ENCODE measurements around the gene DCAF15. TPM values are rescaled to one million over a fixed set of nuclear protein-coding genes. Genes with fewer than 3 reads are reported as not detected.
"Not testable (repeated sequence)": the region's sequence is repeated elsewhere in the genome, so short reads cannot be mapped to it uniquely, and the experiment has no call there.

Gene DCAF15
- polyA plus RNA-seq, 3 donors from 2014 or later = 2.4 to 9.4 (median 4.2) TPM

- Mint-ChIP-seq H3K4me3 (no peak overlapping the region), H3K4me1 (peaks cover 0 to 4% of the 10 kb centered on the region in 2 donors), H3K36me3 (peaks cover 14 to 33% (median 23%) of the 10 kb centered on the region in 3 donors), H3K27me3 (ENCODE audit: low read depth in 3 of 3) (peaks cover 0 to 5% (median 0%) of the 10 kb centered on the region in 3 donors), H3K27ac (peak overlapping the region in 5 of 6 donors; percentile 50 to 85 (median 69)), H3K9me3 (no peaks in the 10 kb centered on the region)
- peak; percentile 27 to 31 (median 28) for DNase-seq
These were observed 31.2 kb upstream of the DCAF15 start for GRCh38 chr19:13920940-13921747.

- H3K4me1 Mint-ChIP-seq; H3K9me3 Mint-ChIP-seq; DNase-seq; H3K4me3 Mint-ChIP-seq; H3K27me3 Mint-ChIP-seq (ENCODE audit: low read depth in 3 of 3): not testable (repeated sequence)
- Mint-ChIP-seq H3K27ac (peak overlapping the region in 1 of 6 donors; percentile 45), H3K36me3 (peaks cover 10 to 30% (median 25%) of the 10 kb centered on the region in 3 donors)
These were observed 30.2 kb upstream of the DCAF15 start for GRCh38 chr19:13922118-13922517.

- Mint-ChIP-seq H3K9me3 (no peaks in the 10 kb centered on the region), H3K4me1 (peaks cover 0 to 4% of the 10 kb centered on the region in 2 donors), H3K27ac (no peak overlapping the region), H3K27me3 (ENCODE audit: low read depth in 3 of 3) (peaks cover 0 to 2% (median 0%) of the 10 kb centered on the region in 3 donors), H3K4me3 (no peak overlapping the region), H3K36me3 (peaks cover 14 to 34% (median 28%) of the 10 kb centered on the region in 3 donors)
- no peak for DNase-seq
These were observed 28.9 kb upstream of the DCAF15 start for GRCh38 chr19:13923194-13923987.

DNA sequence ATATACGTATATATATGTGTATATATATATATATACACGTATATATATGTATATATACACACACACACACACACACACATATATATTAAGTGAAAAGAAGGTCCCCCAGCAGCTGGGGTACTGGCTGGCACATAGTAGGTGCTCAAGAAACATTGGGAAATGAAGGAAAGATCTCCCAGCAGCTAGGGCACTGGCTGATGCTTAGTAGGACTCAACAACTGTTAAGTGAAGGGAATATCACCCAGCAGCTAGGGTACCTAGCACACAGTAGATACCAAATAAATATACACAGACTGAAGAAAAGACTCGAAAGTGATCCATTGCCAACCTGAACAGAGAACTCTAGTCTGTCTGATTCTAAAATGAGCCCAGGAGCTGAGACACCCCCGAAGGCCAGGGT lies 26.3 kb upstream of the DCAF15 start:
- peaks cover 14 to 30% (median 27%) of the 10 kb centered on the region in 3 donors for H3K36me3 Mint-ChIP-seq
- H3K4me1 Mint-ChIP-seq = peaks cover 0 to 3% of the 10 kb centered on the region in 2 donors
- no peaks in the 10 kb centered on the region for H3K9me3 Mint-ChIP-seq
- no peak overlapping the region for H3K4me3 Mint-ChIP-seq
- no peak for DNase-seq
- no peak overlapping the region for H3K27ac Mint-ChIP-seq
- H3K27me3 Mint-ChIP-seq (ENCODE audit: low read depth in 3 of 3) = peaks cover 0 to 2% (median 2%) of the 10 kb centered on the region in 3 donors

- peak overlapping the region in 1 of 6 donors; percentile 82 for H3K27ac Mint-ChIP-seq
- H3K36me3 Mint-ChIP-seq = peaks cover 10 to 23% (median 20%) of the 10 kb centered on the region in 3 donors
- H3K9me3 Mint-ChIP-seq = no peaks in the 10 kb centered on the region
- H3K27me3 Mint-ChIP-seq (ENCODE audit: low read depth in 3 of 3) = peaks cover 0 to 2% (median 2%) of the 10 kb centered on the region in 3 donors
- H3K4me3 Mint-ChIP-seq = no peak overlapping the region
- H3K4me1 Mint-ChIP-seq = no peaks in the 10 kb centered on the region
- no peak for DNase-seq
These were observed 25.6 kb upstream of the DCAF15 start for GRCh38 chr19:13926715-13927114.

- Mint-ChIP-seq H3K27me3 (ENCODE audit: low read depth in 3 of 3) (peaks cover 0 to 4% (median 2%) of the 10 kb centered on the region in 3 donors), H3K36me3 (peaks cover 5 to 14% (median 13%) of the 10 kb centered on the region in 3 donors), H3K27ac (no peak overlapping the region), H3K4me1 (no peaks in the 10 kb centered on the region), H3K9me3 (no peaks in the 10 kb centered on the region), H3K4me3 (no peak overlapping the region)
- no peak for DNase-seq
These were observed 23.0 kb upstream of the DCAF15 start for GRCh38 chr19:13929340-13929739.

GRCh38 chr19:13929956-13930355 lies 22.4 kb upstream of the DCAF15 start:
- Mint-ChIP-seq H3K36me3 (peaks cover 5 to 10% (median 9%) of the 10 kb centered on the region in 3 donors), H3K4me3 (no peak overlapping the region), H3K9me3 (no peaks in the 10 kb centered on the region), H3K27ac (no peak overlapping the region), H3K4me1 (peaks cover 0 to 4% of the 10 kb centered on the region in 2 donors), H3K27me3 (ENCODE audit: low read depth in 3 of 3) (peaks cover 0 to 3% (median 2%) of the 10 kb centered on the region in 3 donors)
- no peak for DNase-seq

- Mint-ChIP-seq H3K4me1 (peaks cover 0 to 4% of the 10 kb centered on the region in 2 donors), H3K9me3 (no peaks in the 10 kb centered on the region), H3K36me3 (peaks cover 5 to 8% (median 8%) of the 10 kb centered on the region in 3 donors), H3K27ac (no peak overlapping the region), H3K27me3 (ENCODE audit: low read depth in 3 of 3) (peaks cover 0 to 3% (median 2%) of the 10 kb centered on the region in 3 donors), H3K4me3 (no peak overlapping the region)
- no peak for DNase-seq
These were observed 21.9 kb upstream of the DCAF15 start for GRCh38 chr19:13930402-13930801.

DNA sequence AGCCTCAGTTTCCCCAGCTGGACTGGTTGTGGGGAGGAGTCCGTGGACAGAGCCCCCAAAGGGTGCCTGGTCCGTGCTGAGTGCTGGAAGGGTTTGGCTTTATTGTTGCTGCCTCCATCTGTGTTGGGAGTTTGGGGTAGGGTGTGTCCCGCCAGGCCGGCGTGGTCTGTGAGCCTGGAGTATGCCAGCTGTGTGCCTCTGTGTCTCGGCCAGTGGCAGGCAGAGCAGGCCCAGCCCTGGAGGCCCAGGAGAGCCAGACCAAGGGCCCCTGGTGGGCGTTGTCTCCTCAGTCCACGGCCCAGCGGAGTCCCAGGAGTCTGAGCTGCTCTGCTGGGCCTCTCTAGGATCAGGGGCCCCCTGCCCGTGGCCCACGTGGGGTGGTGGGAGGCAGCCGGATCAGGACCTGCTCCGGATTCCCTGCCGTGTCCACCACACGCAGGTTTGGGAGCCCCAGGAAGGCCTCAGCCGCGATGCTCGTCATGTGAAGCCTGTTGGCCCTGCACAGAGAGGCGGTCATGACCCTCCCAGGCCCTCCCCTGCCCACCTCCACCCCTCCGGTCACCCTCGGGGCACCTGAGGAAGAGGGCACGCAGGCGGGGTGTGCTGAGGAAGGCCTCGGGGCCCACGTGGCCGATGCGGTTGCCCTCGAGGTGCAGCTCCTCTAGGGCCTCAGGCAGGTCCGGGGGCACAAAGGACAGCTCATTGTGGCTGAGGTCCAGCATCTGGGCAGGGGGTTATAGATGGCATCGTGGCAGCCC lies 20.7 kb upstream of the DCAF15 start:
- H3K4me3 Mint-ChIP-seq = no peak overlapping the region
- peaks cover 0 to 4% of the 10 kb centered on the region in 2 donors for H3K4me1 Mint-ChIP-seq
- H3K36me3 Mint-ChIP-seq = peaks cover 4 to 5% (median 5%) of the 10 kb centered on the region in 3 donors
- H3K9me3 Mint-ChIP-seq = no peaks in the 10 kb centered on the region
- peaks cover 0 to 3% (median 2%) of the 10 kb centered on the region in 3 donors for H3K27me3 Mint-ChIP-seq (ENCODE audit: low read depth in 3 of 3)
- no peak for DNase-seq
- no peak overlapping the region for H3K27ac Mint-ChIP-seq

- Mint-ChIP-seq H3K27me3 (ENCODE audit: low read depth in 3 of 3) (peaks cover 0 to 3% (median 2%) of the 10 kb centered on the region in 3 donors), H3K27ac (peak overlapping the region in 1 of 6 donors; percentile 40), H3K4me3 (no peak overlapping the region), H3K4me1 (peaks cover 0 to 4% of the 10 kb centered on the region in 2 donors), H3K36me3 (peaks cover 4 to 5% (median 5%) of the 10 kb centered on the region in 3 donors), H3K9me3 (no peaks in the 10 kb centered on the region)
- DNase-seq = no peak
These were observed 20.1 kb upstream of the DCAF15 start for GRCh38 chr19:13932149-13932637.

DNA sequence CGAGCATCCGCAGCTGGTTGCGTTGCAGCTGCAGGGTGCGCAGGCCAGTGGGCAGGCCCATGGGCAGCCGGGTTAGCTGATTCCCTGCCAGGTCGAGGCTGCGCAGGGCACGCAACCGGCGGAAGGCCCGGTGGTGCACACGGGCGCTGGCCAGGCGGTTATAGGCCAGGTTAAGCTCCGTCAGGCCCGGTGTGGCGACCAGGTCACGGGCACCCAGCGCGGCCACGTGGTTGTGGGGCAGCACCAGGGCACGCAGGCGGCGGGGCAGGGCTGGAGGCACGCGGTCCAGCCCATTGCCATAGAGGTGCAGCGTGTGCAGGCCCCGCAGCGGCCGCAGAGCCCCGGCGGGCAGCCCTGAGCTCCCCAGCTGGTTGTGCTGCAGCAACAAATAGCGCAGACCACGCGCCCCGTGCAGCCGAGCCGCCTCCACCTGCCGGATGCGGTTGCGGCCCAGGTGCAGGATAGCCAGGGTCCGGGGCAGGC lies 19.4 kb upstream of the DCAF15 start:
- Mint-ChIP-seq H3K9me3 (no peaks in the 10 kb centered on the region), H3K27me3 (ENCODE audit: low read depth in 3 of 3) (peaks cover 2 to 3% (median 3%) of the 10 kb centered on the region in 3 donors), H3K27ac (no peak overlapping the region), H3K4me3 (no peak overlapping the region), H3K4me1 (peaks cover 0 to 4% of the 10 kb centered on the region in 2 donors), H3K36me3 (peaks cover 4 to 5% (median 5%) of the 10 kb centered on the region in 3 donors)
- no peak for DNase-seq

DNA sequence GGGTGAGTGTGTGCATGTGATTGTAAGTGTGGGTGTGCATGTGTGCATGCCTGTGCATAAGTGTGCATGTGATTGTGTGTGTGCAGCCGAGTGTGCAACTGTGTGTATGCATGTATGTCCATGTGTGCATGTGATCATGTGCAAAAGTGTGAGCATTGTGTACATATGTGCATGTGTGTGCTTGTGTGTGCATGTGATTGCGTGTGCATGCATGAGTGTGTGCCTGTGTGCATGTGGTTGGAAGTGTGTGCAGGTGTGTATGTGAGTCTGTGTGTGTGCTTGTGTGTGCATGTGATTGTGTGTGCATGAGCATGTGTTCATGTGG lies 17.6 kb upstream of the DCAF15 start:
- DNase-seq = no peak
- H3K36me3 Mint-ChIP-seq = no peaks in the 10 kb centered on the region
- H3K9me3 Mint-ChIP-seq = no peaks in the 10 kb centered on the region
- H3K27me3 Mint-ChIP-seq (ENCODE audit: low read depth in 3 of 3) = peaks cover 0 to 3% (median 3%) of the 10 kb centered on the region in 3 donors
- peak overlapping the region in 2 of 6 donors; percentile 5 to 21 for H3K27ac Mint-ChIP-seq
- H3K4me3 Mint-ChIP-seq = no peak overlapping the region
- H3K4me1 Mint-ChIP-seq = peaks cover 0 to 4% of the 10 kb centered on the region in 2 donors

Measured in immature natural killer cell (primary cell).